ENCODE results near the gene STX8. TPM values are rescaled to one million over a fixed set of nuclear protein-coding genes. Genes with fewer than 3 reads are reported as not detected.

The STX8 gene
- total RNA-seq, 1 donor from 2014 or later, result 61.0 TPM

DNA sequence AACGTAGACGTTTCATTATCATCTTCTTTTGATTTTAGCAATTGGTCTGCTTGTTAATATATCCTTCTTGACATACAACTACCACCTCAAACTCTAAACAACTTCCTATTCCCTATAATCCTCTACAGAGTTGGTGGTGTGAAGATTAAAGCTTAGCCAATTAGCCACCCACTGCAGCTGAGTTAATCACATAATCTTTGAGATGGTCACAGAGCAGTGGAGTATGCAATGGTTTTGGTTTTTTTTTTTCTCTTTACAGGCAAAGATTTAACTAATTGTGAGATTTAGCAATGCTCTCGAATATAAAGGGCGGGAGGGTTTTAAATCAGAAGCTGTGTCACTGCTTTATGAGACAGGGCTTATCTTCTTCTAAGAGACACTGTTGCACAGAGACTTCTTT is 37.0 kb downstream of the STX8 start:
- TF ChIP-seq, protein P1, sequence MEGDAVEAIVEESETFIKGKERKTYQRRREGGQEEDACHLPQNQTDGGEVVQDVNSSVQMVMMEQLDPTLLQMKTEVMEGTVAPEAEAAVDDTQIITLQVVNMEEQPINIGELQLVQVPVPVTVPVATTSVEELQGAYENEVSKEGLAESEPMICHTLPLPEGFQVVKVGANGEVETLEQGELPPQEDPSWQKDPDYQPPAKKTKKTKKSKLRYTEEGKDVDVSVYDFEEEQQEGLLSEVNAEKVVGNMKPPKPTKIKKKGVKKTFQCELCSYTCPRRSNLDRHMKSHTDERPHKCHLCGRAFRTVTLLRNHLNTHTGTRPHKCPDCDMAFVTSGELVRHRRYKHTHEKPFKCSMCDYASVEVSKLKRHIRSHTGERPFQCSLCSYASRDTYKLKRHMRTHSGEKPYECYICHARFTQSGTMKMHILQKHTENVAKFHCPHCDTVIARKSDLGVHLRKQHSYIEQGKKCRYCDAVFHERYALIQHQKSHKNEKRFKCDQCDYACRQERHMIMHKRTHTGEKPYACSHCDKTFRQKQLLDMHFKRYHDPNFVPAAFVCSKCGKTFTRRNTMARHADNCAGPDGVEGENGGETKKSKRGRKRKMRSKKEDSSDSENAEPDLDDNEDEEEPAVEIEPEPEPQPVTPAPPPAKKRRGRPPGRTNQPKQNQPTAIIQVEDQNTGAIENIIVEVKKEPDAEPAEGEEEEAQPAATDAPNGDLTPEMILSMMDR (IDR thresholded peaks at IDR 0.05; ENCODE audit: partially characterized antibody, unreplicated experiment), result no peak
- H3K27me3 Mint-ChIP-seq (ENCODE audit: unreplicated experiment), result peaks cover 1% of the 10 kb centered on the region

DNA sequence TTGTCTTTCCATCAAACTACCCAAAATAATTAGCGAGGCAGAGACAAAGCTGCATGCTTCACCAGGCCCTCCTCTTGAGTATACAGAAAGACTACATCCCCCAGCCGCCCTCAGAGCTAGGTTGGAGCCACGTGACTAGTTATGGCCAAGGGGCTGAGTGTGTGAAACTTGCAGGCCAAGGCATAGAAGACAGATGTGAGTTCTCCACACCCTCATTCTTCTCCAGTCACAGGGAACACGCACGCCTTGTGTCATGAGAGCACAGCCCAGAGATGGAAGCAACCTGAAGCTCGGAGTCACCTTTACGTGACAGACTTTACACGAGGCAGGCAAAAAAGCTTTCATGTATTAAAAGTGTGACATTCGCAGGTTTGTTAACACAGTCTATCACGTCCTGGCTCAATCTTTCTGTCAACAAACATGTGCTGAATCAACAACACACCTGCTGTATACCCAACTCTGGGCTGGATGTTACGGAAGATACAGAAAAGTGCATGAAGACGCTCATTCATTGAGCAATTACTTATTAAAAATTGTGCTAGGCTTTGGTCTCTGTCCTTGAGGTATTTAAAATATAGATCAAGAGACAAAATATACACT is 38.3 kb downstream of the STX8 start:
- Mint-ChIP-seq H3K4me1 (ENCODE audit: low read depth, unreplicated experiment) (no peaks in the 10 kb centered on the region), H3K4me3 (ENCODE audit: unreplicated experiment) (no peak overlapping the region), H3K27me3 (ENCODE audit: unreplicated experiment) (peaks cover 1% of the 10 kb centered on the region), H3K36me3 (ENCODE audit: unreplicated experiment) (peaks cover 10% of the 10 kb centered on the region), H3K9me3 (ENCODE audit: unreplicated experiment) (no peaks in the 10 kb centered on the region), H3K27ac (ENCODE audit: unreplicated experiment) (no peak overlapping the region)
- TF ChIP-seq, protein P1 (IDR thresholded peaks at IDR 0.05; ENCODE audit: partially characterized antibody, unreplicated experiment), result no peak
- no peak for DNase-seq

More for the DNA sequence above, 37.0 kb downstream of the STX8 start:
- Mint-ChIP-seq H3K9me3 (ENCODE audit: unreplicated experiment) (no peaks in the 10 kb centered on the region), H3K4me3 (ENCODE audit: unreplicated experiment) (no peak overlapping the region), H3K4me1 (ENCODE audit: low read depth, unreplicated experiment) (no peaks in the 10 kb centered on the region), H3K36me3 (ENCODE audit: unreplicated experiment) (peaks cover 10% of the 10 kb centered on the region), H3K27ac (ENCODE audit: unreplicated experiment) (no peak overlapping the region)
- no peak for DNase-seq

DNA sequence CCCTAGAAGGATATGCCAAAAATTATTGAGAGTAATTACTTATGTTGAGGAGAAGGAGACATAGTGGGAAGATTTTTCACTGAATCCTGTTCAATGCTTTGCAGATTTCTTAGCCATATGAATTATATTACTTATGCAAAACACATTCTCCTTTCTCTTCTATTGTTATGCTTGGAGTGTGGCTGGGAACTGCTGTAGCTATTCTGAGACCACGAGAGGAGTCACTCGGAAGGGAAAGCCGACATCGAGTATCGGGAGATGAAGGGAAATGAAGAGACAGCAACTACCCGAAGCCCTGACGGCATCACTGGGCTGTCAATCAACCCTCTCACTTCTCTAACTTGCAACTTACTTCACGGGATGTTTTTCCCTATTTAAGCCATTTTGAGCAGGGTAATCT is 39.6 kb downstream of the STX8 start:
- Mint-ChIP-seq H3K36me3 (ENCODE audit: unreplicated experiment) (peaks cover 4% of the 10 kb centered on the region), H3K27ac (ENCODE audit: unreplicated experiment) (no peak overlapping the region), H3K27me3 (ENCODE audit: unreplicated experiment) (peaks cover 1% of the 10 kb centered on the region), H3K4me3 (ENCODE audit: unreplicated experiment) (no peak overlapping the region), H3K4me1 (ENCODE audit: low read depth, unreplicated experiment) (no peaks in the 10 kb centered on the region), H3K9me3 (ENCODE audit: unreplicated experiment) (no peaks in the 10 kb centered on the region)
- no peak for DNase-seq
- TF ChIP-seq, protein P1 (IDR thresholded peaks at IDR 0.05; ENCODE audit: partially characterized antibody, unreplicated experiment), result no peak

DNA sequence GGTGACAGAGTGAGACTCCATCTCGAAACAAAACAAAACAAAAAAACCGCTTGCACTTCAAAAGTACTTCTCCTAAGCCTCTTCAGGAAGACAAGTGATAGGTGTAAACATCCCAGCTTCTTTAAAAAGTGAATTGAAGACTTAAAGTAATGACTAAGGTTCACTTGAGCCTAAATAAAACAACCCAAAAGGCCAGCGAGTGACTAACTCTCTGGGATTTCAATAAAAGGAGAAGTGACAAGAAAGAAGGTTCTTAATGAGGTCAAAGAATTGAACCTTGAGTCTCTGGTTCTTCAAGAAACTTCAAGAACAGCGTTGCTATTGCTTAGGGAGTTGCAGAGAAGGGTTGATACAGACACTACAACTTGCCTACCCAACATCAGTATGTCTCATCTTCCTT is 42.2 kb downstream of the STX8 start:
- no peaks in the 10 kb centered on the region for H3K9me3 Mint-ChIP-seq (ENCODE audit: unreplicated experiment)
- no peak for DNase-seq
- no peak overlapping the region for H3K4me3 Mint-ChIP-seq (ENCODE audit: unreplicated experiment)
- peaks cover 1% of the 10 kb centered on the region for H3K27me3 Mint-ChIP-seq (ENCODE audit: unreplicated experiment)
- no peak overlapping the region for H3K27ac Mint-ChIP-seq (ENCODE audit: unreplicated experiment)
- H3K4me1 Mint-ChIP-seq (ENCODE audit: low read depth, unreplicated experiment), result no peaks in the 10 kb centered on the region
- no peaks in the 10 kb centered on the region for H3K36me3 Mint-ChIP-seq (ENCODE audit: unreplicated experiment)
- TF ChIP-seq, protein P1 (IDR thresholded peaks at IDR 0.05; ENCODE audit: partially characterized antibody, unreplicated experiment), result no peak

DNA sequence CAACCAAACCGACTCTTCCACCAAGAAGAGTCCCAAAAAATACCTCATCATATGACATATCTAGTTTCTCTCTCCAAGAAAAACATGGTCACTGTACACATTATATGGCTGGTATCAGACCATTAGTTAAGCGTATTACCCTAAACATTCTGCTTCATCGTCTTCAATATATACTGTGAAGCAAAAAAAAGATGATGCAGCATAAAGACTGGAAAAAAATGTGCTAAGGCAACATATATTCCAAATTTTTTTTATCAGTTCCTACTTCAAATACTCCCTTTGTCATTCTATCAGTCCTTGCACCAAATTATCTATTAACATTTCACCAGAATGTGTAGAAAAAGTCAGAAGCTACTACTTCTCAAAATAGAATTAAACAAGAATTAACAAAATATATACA is 42.9 kb downstream of the STX8 start:
- TF ChIP-seq, protein P1 (IDR thresholded peaks at IDR 0.05; ENCODE audit: partially characterized antibody, unreplicated experiment), result no peak
- H3K27me3 Mint-ChIP-seq (ENCODE audit: unreplicated experiment), result peaks cover 1% of the 10 kb centered on the region
- no peaks in the 10 kb centered on the region for H3K36me3 Mint-ChIP-seq (ENCODE audit: unreplicated experiment)
- H3K9me3 Mint-ChIP-seq (ENCODE audit: unreplicated experiment), result no peaks in the 10 kb centered on the region
- H3K4me3 Mint-ChIP-seq (ENCODE audit: unreplicated experiment), result no peak overlapping the region
- DNase-seq, result no peak
- no peak overlapping the region for H3K27ac Mint-ChIP-seq (ENCODE audit: unreplicated experiment)
- no peaks in the 10 kb centered on the region for H3K4me1 Mint-ChIP-seq (ENCODE audit: low read depth, unreplicated experiment)
